Activated CD8-positive, alpha-beta memory T cell treated with anti-CD3 and anti-CD28 coated beads for 24 hours (primary cell): ENCODE measurements around the gene G6PD.
"Not testable (repeated sequence)": the region's sequence is repeated elsewhere in the genome, so short reads cannot be mapped to it uniquely, and the experiment has no call there.

Experiments
- DNase-seq: peaks from one replicate; pipeline ENCODE4 v3.0.0-alpha.2; 2020

The G6PD gene

DNA sequence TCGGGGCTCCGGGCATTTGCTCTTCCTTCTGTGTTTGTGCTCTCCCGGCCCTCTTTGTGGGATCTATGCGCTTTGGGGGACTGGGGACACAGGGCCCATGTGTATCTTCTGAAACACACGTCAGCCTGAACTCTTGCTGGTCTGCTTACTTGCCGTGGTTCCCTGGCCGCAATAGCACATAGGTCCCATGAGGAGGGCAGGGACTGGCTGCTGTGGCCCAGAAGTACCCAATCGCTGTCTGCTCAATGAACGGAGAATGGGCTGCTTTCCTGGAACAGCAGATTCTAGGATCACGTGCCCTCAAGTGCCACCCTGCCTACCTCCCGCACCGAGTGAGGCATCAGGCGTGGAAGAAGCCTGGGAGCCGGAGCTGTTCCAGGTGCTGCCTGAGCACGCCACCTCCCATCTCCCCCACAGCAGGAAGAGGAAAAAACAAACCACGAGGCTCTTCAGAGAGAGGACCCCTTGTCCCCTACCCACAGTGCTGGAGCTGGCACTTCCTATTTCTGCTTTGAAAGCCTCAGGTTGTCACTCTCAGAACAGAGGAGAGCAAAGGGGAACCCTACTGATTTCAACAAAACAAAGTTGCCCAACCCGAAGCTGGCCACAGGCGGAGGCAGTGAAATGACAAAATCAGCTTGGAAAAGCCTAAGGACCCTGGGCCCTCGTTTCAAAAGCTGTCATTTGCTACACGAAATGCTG is 3.8 kb downstream of the G6PD start:
- peak; percentile 75 for DNase-seq

DNA sequence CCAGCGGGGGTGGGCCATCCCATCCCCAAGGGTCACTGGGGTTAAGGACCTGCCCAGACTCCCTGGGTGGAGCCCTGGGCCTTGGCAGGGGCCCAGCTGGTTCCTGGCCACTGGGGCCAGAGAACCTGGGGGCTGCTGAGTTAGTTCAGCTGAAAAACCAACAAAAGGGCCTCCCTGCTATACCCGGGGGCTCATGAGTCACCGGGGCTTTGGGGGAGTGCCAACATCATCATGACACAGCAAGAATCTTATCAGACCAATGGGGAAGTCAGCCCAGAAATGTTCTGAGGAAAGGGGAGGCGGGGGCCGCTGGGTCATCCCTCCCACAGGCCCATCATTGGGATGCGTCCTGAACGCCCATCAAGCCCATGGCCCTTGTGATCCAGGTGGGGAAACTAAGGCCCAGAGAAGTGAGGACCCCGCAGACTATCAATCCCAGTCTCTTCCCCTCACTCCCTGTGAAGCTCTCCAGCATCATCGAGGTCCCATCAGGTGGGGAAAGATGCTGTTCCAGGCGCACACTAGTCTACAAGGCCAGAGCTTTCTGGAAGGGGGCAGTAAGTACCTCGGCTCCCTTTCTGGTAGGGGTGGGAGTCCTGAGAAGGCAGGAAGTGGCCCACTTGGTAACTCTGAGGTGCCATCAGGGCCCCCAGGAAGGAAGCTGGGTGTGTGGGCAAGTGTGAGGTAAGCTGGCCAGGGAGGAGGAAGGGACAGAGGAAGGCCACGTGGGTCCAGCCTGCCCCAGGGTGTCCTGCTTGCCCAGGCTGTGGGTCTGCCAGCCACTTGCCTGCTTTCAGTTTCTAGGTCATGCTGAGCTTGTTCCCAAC is 4.5 kb downstream of the G6PD start:
- DNase-seq = peak; percentile 79

DNA sequence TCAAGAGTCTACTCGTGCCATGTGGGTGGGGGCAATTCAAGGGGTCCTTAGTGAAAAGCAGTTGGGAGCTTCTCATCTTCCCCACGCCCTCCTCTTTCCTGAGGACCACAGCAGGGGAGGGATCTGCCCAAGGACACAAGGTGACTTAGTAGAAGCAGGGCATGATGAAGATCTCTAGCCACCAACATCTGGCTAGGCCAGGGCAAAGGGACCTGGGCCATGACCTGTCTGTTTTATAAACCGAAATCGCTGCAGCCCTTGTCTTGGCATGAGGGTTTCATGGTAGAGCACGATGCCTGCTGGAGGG is 5.1 kb downstream of the G6PD start:
- no peak for DNase-seq

DNA sequence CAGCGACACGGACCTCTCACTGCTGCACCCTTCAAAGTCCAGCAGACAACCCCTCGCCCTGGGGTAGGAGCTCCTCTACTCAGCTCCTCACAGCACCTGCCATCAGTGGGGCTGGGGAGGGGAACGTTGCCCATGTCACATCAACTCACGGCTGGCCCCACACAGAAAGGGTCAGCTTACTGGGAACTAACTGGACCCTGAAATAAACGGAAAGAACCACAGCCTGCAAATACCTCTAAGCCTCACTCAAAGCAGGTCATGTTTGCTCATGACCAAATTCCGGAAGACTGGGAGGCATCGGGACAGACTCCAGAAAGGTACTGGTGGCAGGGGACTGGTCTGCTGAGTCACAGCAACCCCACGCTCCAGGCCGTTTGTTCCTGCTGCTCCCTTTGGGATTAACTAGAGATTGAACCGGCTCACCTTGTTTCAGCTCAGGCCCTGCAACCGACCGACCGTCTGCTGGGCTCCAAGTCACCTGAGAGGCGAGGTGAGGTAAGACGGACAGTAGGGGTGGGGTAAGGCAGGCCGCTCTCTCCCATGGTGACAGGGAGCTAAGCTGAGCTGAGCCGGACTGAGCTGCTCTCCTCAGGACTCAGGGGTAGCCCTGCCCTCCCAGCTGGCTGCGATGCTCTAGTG is 5.6 kb downstream of the G6PD start:
- no peak for DNase-seq

DNA sequence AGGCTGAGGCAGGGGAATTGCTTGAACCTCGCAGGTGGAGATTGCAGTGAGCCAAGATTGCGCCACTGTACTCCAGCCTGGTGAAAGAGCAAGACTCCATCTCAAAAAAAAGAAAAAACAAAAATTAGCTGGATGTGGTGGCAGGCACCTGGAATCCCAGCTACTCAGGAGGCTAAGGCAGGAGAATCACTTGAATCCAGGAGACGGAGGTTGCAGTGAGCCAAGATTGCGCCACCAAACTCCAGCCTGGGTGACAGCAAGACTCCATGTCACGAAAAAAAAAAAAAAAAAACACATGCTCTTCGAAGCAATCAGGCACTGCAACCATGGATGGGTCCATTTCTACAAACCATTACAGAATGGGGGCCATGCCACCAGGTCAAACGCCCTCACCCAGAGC is 6.3 kb downstream of the G6PD start:
- not testable (repeated sequence) for DNase-seq

DNA sequence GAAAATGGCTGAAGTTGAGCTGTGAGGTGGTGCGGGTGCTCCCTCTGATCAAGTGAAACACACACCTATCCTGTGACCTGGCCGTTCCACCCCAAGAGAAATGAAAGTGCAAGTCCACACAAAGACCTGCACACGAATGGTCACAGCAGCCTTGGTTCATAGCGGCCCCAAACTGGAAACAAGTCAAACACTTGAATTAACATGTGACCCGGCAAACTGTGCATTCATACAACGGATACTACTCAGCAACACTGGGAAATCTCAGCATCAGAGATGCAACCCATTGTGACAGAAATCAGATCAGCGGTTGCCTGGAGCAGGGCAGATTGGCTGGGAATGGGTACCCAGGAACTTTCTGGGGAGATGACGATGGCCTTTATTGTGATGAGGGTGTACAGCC is 7.6 kb downstream of the G6PD start:
- no peak for DNase-seq

DNA sequence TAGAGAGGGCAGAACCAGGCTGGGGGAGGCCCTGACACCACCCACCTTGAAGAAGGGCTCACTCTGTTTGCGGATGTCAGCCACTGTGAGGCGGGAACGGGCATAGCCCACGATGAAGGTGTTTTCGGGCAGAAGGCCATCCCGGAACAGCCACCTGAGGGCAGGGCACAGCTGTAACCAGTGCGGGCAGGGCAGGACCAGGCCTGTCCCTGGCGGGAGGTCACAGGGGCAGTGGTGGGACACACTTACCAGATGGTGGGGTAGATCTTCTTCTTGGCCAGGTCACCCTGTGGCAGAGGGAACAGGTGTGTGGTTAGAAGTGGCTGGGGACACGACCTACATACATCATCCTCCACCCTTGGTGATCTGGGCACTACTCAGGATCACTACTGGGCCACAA is 10.8 kb downstream of the G6PD start:
- DNase-seq = no peak

DNA sequence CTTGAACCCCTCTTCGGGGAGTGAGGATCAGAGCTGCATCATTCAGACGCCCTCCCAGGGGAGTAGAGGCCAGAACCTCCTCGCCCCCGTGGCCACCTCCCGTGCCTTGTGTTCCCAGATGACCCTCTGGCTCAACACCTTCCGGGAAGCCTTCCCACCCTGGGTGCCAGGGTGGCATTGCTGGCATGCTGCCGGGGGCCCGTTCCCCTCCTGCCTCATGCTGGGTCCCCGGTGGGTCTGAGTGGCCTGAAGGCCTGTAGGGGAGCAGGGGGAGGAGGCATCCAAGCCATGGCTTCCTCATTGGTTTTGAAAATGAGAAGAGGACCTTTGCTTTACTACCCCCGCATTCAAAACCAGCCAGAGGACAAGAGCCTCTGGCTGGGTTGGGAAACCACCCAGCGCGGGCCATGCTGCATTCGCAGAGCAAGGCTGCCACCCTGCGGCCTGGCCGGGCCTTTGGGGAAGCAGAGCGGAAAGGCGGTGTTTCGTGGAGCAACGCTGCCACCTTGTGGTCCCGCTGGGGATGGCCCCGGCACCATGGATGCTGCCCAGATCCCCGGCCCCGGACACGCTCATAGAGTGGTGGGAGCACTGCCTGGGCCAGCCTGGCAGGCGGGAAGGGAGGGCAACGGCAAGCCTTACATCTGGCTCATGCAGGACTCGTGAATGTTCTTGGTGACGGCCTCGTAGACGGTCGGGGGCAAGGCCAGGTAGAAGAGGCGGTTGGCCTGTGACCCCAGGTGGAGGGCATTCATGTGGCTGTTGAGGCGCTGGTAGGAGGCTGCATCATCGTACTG is 11.9 kb downstream of the G6PD start:
- DNase-seq = peak; percentile 98

DNA sequence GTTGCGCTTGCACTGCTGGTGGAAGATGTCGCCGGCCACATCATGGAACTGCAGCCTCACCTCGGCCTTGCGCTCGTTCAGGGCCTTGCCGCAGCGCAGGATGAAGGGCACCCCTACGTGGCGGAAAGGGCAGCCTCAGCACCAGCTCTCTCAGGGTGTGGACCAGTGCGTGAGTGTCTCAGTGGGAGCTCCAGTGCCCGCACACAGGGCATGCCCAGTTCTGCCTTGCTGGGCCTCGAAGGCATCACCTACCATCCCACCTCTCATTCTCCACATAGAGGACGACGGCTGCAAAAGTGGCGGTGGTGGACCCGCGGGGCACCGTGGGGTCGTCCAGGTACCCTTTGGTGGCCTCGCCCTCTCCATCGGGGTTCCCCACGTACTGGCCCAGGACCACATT is 14.0 kb downstream of the G6PD start:
- no peak for DNase-seq

DNA sequence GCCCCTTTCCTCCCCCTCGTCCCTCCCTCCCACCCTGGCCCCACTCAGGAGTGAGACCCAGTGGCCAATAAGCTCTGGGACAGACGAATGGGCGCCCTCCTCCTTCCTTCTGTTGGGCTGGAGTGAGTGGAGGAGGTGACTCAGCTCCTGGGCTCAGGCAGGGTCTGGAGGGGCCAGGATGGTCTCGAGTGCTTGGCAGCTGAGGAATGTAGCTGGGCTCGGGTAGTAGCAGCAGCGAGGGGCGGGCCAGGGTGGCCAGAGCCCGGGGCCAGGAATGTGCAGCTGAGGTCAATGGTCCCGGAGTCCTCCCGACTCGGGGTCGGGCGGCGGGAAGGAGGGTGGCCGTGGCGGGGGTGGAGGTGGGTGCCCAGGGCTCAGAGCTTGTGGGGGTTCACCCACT is 15.0 kb downstream of the G6PD start:
- no peak for DNase-seq

DNA sequence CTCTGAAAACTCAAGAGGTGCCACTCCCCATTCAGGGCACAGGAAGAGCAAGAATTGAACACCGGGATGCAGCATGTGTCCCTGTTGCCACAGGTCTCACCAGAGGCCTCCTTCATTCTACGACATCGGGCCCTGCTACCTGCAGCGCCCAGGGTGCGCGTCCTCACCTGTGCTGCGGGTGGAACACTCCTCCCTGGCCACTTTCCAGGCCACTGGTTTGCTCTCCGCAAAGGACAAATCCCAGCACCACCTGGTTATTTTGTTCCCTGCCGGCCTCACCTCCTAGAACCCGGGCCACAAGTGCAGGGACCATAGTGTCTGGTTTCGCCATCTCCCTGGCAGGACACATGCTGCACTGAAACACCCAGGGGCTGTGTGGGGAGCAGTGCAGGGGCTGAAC is 16.4 kb downstream of the G6PD start:
- no peak for DNase-seq

DNA sequence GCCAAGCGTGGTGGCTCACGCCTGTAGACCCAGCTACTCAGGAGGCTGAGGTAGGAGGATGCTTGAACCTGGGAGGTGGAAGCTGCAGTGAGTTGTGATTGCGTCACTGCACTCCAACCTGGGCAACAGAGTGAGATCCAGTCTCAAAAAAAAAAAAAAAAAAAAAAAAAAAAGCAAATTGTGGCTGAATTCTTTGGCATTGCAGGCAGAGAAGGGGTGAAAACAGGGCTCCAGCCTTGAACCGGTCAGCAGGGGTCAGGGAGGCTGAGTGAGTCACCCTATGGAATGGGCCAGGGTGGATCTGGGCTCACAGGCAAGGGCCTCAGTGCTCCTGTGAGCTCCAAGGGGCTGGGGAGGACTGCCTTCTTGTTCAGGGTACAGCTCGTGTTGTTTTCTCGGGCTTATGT is 17.4 kb downstream of the G6PD start:
- no peak for DNase-seq

DNA sequence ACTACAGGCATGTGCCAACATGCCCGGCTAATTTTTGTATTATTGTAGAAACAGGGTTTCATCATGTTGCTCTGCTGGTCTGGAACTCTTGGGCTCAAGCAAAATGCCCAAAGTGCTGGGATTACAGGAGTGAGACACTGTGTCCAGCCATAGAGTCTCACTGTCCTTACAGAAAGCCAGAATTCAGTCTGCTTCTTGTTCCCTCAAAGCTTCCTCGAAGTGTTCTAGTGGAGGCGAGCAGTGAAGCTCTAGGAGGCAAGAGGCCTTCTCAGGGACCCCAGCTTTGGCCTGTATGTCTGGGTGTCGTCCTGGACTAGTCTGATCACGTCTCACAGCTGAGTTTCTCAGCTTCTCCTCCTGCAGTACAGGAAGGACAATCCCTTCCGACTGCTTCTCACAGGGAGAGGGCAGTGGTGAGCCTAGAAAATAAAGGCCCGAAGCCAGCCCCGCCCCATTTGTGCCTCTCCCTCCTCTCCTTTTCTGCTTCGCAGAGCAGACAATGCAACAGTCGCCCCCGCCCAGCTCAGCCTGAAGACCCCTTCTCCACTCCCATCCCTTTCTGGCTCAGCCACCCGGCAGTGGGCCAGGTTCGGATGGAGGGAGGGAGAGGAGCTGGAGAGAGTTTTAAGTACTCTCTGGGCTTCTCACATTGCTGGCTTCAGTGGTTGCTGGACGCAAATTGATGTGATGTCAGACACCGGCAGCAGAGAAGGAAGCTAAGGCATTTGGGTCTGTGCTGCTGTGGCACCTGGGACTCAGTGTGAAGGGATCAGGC is 19.6 kb downstream of the G6PD start:
- DNase-seq = peak; percentile 75

DNA sequence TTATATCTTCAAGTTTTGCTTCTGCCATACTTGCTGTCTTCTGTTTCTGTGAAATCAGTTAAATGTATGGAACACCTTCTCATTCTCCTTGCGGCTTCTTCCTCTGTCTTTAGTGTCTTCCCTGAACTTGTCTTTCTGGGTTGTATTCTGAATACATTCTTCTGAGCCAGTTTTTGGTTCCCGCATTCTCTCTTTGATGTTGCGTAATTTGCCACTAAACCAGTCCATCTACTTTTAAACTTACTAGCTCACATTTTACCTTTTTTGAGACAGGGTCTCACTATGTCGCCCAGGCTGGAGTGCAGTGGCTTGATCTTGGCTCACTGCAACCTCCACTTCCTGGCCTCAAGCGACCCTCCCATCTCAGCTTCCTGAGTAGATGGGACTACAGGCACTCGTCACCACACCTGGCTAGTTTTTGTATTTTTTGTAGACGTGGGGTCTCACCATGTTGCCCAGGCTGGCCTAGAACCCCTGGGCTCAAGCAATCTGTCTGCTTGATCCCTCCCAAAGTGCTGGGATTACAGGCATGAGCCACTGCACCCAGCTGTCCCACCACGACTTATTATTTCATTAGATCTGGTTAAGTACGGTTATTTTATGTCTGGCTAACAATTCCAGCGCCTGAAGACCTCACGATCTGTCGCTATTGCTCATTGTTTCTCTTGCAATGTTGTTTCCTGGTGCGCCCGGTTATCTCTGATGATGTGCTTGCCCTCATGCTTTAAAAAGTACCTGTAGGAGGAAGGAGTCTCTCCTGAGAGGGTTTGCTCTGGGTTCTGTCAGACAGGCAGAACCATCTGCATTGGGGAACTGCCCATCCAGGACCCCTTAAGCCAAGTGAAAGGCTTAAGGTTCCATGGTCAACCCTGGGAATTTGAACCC is 20.8 kb downstream of the G6PD start:
- no peak for DNase-seq

DNA sequence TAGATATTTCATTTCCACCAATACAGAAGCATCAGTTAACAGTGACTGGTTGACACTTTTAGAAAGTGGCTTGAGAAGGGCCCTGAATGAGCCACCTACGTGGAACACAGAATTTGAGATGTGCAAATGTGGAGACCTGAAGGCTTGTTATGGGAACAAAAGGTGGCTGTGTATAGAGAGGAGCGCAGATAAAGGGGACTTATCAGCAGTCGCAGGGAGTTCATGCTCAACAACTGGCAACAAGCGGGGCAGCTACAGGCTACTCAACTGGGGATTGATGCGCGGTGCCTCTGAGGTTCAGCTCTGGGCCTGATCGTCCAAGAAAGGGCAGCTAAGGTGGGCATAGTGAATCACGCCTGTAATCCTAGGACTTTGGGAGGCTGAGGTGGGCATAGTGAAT is 27.3 kb downstream of the G6PD start:
- DNase-seq = no peak

DNA sequence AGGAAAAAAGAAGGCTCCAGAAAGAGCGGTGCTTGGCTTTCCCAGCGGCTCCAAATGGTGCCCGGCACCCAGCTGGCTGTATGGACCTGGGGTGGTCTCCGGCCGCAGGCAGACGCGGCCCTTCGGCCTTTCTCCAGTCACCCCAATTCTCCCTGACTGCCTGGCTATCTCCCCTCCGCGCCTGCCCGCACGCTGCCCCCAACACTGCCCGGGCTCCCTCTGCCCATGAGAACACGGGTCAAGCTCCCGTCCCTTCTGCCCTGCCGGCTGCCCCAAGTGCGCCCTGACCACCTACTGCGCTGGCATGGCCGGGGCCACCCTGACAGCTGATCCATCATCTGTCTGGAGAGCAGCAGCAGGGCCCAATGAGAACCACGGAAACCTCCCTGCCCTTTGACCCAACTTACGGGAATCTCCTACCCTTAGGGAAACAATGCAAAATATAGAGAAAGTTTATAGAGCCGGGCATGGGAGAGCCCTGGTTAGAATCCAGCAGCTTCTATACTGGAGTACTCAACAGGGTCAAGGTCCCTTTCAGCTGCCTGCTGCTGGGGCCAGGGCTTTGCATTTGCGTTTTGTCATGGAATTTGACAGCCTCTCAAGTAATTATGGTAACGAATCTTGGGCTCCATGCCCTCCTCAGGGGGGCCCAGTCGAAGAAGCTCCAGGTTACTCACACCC is 29.4 kb downstream of the G6PD start:
- no peak for DNase-seq

DNA sequence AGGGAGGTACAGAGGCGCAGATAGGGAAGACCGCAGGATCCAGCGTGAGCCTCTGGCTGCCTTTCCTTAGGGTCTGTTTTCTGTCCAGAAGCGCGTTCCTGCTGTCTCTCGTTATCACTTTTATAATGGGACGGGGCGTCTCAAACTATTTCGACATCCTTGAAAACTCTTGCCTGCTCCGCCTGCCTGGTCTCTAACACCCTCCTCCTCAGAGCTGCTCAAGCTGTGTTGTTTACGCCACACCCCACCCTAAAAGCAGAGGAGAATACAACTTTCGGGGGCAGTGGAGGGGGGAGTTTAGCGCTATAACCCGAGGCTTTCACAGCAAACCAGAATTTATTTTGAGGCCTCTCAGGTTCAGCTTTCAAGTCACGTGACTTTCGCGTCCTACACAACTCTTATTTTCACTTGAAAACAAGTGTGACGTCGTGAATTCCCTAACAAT is 30.0 kb downstream of the G6PD start:
- no peak for DNase-seq

DNA sequence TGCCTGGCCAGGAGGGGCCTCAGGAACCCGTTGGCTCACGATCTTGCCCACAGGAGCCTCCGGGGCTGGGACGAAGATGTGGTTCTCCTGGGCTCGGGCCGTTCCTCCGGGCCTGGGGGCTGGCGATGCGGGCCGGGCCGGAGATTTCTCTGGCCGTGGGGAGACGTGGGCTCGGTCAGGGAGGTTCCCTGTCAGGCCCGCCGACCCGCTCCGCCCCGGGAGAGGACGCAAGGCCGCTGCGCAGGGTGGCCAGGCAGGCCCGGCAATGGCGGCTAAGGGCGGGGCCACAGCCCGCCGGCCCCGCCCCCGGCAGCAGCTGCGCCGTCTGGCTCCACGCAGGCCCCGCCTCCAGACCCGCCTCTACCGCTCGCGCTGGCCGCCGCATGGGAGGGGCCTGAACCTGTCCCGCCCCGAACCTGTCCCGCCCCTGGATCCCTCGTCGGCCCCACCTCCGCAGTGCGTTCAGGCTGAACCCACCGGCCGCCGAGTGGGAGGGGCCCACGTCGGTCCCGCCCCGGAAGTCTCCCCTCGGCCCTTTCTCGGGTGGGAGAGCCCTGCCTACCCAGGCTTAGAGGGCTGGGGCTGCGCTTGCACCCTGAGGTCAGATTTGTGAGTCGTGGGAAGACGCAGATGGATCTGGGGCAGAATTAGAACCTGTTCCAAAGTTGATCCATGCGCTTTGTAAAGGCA is 30.5 kb downstream of the G6PD start, which contains the start of gene FAM3A:
Gene FAM3A, minus strand, starts transcription at position 267 of the 690 bp plus-strand sequence. CDS start 460 bp downstream, outside the sequence.
- DNase-seq = peak; percentile 95

DNA sequence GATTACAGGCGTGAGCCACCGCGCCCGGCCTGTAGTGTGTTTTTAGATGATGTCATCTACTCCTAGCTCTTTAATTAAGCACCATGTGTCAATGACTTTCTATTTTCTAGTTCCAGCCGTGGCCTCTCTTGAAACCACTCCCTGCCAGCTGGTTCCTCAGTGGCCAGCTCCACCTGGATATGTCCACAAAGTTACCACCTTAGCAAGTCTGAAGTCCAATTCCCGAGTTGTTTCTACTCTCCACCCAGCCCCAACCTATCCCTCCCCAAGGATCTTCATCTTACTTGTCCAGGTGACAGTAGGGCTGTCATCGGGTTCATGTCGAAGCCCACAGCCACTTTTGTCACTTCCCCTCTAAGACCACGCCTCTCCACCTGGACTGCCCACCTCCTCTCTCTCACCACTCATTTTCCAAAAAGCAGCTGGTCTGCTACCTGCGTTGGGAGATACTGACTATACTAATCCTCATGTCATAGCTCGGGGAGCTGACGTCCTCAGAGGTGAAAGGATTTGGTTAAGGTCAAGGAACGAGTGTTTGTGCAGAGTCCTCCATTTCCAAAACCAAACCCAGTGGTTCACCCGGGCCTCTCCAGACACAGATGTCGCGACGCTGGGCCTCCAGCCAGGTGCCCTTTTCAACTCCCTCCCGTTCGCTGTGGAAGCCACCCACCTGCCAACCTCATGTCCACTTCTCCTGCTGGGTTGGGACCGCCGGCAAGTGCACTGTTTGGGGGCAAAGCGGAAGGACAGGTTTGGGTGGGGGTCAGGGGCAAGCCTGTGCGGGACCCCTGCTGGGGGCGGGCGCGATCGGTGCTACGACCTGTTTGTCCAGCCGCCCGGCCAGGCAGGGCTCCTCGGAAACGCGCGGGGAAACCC is 31.3 kb downstream of the G6PD start:
- no peak for DNase-seq
